GM18867 (cell line): ENCODE measurements around the gene GPR142.
"Not testable (repeated sequence)": the region's sequence is repeated elsewhere in the genome, so short reads cannot be mapped to it uniquely, and the experiment has no call there.

ENCODE experiments used
- ATAC-seq: cut with Tn5 transposase; IDR thresholded peaks from one replicate; pipeline ENCODE4 v1.9.1; 2021; ENCODE audit warnings: mild to moderate bottlenecking, moderate library complexity; ENCODE audit not compliant: unreplicated experiment

Gene GPR142

GRCh38 chr17:74390680-74391653 is 23.7 kb downstream of the GPR142 start:
- no peak for ATAC-seq

DNA sequence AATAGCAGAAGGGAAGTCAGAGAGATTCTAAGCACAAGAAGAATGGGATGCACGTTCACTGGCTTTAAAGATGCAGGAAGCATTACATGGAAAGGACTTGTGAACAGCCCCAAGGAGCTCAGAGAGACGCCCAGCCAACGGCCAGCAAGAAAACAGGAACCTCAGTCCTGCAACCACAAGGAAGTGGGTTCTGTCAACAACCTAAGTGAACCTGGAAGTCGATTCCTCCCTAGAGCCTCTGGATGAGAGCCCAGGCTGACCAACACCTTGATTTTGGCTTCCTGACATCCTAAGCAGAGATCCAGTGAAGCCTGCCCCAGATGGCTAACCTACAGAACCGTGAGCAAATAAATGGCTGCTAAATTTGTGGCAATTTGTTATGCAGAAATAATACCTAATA is 24.5 kb downstream of the GPR142 start:
- no peak for ATAC-seq

- no peak for ATAC-seq
Observed at GRCh38 chr17:74392848-74393247, 25.5 kb downstream of the GPR142 start.

- ATAC-seq: no peak
Observed at GRCh38 chr17:74393346-74393942, 26.1 kb downstream of the GPR142 start.

DNA sequence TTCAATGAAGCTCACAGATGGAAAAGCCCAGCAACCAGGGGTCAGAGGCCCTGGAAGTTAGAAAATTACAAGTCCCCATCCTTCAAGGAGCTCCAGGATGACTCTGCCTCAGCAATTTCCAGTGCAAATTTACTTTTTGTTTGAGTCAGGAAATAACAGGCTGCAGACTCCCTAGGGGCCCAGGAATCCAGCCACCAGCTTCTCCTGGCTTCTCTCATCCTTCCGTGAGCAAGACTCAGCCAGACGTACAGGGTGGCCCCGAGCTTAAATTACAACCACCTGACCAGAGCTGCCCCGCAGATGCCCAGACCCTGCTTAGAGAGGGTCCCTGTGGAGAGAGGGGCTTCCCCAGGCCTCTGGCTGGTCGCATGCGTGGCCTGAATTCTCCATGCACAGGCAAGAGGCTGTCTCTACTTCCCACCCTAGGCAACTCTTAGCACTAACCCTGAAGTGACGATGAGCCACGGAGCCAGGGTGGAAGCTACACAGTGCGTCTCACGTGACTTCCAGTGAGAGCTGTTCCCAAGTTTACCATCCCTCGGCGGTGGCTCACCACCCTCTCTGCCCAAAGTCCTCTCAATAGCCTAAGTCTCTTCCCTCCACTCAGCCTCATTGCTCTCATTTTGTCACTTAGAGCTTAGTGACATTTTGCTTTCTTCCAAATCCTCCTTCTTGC is 27.1 kb downstream of the GPR142 start:
- ATAC-seq: no peak

GRCh38 chr17:74394977-74395376 is 27.7 kb downstream of the GPR142 start:
- ATAC-seq: no peak

- no peak for ATAC-seq
Observed at GRCh38 chr17:74396567-74396966, 29.3 kb downstream of the GPR142 start.

GRCh38 chr17:74402048-74402447 is 34.7 kb downstream of the GPR142 start:
- no peak for ATAC-seq

DNA sequence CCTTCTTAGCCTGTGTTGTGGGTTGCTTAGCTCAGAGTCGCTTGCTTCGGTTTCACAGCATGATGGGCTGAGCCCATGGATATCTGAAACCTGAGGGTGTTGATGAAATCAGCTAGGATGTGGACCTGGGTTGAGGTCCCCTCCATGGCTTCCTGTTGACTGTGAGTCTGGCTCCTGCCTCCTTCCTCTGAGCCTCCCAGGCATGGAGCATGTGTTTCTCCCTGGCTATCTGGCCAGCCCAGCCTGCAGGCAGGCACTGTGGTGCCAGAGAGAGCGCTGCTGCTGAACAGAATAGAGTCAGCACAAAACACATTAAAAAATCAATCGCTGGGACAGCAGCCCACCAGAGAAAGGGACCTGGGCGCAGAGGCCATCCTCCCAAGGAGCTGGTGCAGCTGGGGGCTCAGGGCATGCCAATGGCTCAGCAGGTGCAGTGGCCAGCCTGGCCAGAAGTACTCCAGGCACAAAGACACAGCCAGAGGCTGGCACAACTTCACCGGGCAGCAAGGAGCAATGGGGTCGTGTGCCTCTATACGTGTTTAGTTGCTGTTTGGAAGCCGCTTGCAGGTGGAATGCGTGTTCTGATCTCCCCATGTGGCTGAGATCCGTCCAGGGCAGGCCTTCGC is 36.3 kb downstream of the GPR142 start:
- ATAC-seq: no peak

DNA sequence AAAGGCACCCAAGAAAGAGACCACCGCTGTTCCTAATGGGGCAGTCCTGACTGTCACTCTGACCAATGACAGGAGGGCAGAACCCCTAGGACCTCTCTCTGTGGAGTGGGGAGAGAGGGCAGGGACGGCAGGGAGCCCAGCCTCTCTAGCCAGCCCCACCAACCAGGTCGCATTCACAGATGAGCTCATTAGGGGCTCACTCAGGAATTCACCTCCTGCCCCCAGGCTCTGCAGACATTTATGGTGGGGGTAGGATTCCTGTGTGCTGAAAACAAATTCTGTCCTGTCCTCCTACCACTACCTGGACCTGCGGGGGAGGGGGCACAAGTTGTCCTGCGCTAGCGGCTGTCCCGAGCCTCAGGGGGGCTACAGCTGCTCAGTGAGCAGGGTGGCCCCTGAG is 36.9 kb downstream of the GPR142 start:
- no peak for ATAC-seq

DNA sequence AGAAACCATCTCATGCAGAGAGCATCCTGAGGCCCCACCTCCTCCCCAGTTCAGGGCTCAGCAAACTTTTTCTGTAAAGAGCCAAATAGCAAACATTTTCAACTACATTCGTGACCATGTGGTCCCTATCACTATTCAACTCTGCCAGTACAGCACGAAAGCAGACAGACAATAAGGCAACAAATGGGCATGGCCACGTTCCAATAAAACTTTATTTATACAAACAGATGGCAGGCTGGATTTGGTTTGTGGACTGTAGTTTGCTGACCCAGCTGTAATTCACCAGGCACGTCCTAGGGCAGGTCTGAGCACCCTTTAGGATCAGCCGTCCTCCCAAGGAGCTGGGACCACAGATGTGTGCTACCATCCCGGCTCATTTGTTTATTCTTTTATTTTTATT is 37.5 kb downstream of the GPR142 start:
- ATAC-seq: no peak

DNA sequence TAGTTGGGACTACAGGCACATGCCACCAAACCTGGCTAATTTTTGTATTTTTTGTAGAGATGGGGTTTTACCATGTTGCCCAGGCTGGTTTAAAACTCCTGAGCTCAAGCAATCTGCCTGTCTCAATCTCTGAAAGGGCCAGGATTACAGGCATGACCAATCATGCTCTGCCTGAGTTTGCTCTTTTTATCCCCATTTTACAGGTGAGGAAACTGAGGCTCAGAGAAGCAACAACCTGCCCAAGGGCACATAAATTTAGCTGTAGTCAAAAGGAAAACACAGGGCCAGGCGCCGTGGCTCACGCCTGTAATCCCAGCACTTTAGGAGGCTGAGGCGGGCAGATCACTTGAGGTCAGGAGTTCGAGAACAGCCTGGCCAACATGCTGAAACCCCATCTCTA is 38.0 kb downstream of the GPR142 start:
- ATAC-seq: not testable (repeated sequence)

DNA sequence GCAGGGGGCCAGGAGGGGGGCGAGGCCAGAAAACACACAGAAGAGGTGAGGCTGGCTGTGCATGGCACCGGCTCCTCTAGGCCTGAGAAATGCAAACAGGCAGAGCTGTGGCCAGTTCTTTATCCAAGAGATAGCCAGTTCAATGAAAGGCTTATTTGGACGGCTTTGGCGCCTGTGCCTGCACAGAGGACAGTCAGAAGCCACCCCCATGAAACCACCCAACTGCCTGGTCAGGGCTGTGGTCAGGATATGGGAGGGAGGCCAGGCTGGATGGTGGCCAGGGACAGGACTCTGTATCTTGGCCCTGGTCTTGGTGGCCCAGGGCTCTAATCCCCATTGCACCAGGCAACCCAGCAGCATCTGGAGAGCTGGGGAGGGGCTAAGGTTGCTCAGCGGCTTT is 40.1 kb downstream of the GPR142 start:
- ATAC-seq: no peak

- ATAC-seq: no peak
Observed at GRCh38 chr17:74408262-74408661, 41.0 kb downstream of the GPR142 start.

GRCh38 chr17:74408815-74409214 is 41.5 kb downstream of the GPR142 start:
- no peak for ATAC-seq

- ATAC-seq: no peak
Observed at GRCh38 chr17:74410001-74410443, 42.7 kb downstream of the GPR142 start.

DNA sequence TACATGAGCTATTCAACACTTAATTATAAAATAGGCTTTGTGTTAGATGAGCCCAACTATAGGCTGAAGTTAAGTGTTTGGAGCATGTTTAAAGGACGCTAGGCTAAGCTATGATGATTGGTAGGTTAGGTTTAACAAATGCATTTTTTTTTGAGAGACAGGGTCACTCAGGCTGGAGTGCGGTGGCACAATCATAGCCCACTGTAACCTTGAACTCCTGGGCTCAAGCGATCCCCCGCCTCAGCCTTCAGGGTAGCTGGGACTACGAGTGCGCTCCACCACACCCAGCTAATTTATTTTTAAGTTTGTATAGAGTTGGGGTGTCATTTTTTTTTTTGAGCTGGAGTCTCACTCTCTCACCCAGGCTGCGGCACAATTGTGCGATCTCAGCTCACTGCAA is 45.3 kb downstream of the GPR142 start:
- ATAC-seq: no peak

GRCh38 chr17:74413491-74413890 is 46.2 kb downstream of the GPR142 start:
- no peak for ATAC-seq

GRCh38 chr17:74414510-74414909 is 47.2 kb downstream of the GPR142 start:
- no peak for ATAC-seq

DNA sequence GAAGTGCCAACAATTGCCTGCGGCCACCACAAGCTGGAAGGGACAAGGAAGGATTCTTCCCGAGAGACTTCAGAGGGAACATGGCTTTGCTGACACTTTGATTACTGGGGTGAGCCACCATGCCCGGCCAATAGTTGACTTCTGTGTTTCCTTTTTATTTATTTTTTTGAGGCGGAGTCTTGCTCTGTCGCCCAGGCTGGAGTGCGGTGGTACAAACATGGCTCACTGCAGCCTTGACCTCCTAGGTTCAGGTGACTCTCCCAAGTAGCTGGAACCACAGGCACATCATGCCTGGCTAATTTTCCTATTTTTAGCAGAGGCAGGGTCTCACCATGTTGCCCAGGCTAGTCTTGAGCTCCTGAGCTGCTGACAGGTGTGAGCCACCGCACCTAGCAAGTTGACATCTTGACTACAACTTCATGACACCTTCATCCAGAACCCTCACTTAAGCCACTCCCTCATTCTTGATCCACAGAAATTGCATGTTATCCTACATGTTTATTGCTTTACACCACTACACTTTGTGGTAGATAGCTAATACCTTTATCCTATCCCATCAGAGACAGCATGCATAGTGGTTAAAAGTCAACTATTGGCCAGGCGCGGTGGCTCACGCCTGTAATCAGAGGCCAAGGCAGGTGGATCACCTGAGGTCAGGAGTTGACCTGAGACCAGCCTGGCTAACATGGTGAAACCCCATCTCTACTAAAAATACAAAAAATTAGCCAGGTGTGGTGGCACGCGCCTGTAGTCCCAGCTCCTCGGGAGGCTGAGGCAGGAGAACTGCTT is 48.5 kb downstream of the GPR142 start:
- no peak for ATAC-seq
